ENCODE data around the gene FRS3.

FRS3 gene

DNA sequence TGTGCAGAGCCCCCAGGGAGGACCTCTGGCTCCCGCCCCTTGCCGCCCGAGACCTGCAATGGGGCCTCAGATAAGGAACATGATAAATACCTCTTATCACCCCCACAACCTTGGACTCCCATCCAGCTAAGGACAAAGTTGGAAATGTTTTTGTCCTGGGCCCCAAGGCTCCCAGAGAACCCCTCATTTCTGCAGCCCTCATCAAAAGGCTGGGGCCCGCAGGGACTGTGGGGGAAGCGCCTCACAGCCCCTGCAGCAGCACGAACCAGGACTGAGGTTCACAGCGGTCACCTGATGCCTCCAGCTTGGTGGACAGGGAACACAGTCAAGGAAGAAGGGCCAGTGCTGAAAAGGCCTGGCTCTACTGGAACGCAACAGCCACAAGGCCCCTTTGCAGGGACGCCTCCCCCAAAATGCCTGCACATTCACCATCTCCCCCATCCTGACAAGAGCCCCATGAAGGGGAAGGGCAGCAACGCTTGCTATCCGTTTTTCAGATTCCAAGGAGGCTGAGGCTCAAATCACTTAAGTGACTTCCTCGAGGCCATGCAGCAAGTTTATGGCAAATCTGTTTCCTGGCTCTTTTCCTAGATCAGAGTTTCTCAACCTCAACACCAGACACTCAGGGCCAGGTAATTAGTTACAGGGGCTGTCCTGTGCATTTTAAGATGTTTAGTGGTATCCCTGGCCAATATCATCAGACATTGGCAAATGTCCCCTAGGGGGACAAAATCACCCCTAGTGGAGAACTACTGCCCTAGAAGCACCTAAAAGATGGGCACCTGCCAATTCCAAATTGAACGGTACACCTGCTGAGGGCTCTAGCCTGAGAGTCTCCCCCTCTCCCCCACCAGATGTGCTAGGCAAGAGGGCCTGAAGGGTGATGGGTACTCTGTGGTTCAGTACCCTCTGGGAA lies 54.9 kb downstream of the FRS3 start:
- no peak for DNase-seq

DNA sequence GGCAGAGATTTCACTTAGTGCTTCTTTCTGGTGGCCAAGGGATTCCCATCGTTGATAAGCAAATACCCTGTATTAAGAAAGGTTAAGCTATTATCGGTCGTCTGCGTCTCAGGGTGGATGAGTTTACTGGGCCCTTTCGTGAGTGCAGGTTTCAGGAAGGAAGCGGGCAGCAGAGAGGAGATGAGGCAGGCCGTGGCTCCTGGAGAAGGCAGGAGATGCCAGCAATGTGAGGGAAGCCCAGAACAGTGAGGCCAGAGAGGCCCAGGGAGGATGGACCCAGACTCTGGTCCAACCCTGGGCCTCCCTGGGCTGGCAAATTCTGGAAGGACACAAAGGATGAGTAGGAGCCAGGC lies 55.5 kb downstream of the FRS3 start:
- DNase-seq: no peak

DNA sequence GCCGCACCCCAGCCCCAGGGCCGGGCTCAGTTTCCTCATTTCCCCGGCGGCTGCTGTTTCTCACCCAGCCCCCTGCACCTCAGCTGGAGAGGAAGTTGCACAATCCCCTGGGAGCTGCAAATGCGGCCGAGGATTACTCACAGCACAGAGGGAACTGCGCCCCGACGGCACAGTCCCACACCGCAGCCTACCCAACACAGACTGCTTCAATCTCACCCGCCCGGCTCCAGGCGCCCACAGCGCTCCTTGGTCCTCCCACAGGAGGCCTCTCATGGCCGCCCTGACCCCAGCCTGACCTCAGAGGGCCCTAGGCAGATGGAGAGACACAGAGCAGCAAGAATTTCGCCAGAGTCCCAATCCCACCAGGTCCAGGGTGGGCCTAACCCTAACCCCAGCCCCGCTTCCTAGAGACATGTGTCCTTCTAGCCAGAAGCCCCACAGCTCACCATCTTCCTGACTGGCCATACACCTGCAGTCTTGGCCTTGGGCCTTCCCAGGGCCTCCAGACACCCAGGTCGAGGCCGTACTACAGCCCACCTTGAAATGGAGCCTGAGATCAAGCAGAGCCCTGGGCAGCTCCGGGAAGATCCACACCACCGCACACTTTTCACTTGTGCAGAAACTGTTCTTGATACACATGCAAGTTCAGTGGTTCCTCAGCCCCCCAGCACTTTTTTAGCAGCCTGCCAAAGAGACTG lies 56.0 kb downstream of the FRS3 start:
- no peak for DNase-seq

DNA sequence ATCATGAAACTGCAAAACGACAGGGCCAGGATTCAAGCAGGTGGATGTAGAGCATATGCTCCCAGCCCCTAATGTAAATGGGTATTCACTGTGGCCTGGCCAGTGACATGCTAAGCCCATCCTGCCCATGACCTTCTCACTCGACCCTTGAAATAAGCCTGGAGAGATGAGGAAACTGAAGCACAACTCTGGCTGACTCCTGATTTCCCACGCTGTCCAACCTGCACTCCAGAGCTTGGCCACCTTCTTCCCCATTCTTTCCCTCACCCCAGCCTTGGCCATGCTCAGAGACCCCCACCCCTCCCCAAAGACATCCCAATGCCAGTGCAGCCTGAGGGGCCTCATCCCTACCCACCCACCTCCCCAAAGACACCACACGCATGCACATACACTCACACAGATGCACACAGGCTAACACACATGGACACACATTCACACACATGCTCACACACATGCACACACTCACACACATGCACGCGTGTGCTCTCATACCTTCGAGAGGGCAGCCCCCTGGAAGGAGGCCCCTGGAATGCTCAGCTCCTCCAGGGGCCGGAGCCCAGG lies 56.7 kb downstream of the FRS3 start:
- DNase-seq: no peak

DNA sequence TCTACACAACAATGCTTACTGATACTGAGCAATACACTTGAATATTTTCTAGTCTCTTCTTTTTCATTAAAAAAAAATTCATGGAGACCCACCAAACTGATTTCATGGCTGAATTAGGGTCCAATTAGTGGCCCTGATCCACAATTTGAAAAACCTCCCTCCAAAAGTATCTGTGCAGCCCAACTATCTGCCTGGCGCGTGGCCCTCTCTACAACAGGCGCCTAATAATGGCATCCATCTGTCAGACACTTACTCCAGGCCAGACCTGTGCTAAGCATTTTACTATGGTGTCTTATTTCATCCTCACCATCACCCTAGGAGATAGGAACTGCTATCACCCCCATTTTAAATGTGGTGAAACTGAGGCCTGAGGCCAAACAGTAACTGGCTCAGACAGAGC lies 58.3 kb downstream of the FRS3 start:
- no peak for DNase-seq

DNA sequence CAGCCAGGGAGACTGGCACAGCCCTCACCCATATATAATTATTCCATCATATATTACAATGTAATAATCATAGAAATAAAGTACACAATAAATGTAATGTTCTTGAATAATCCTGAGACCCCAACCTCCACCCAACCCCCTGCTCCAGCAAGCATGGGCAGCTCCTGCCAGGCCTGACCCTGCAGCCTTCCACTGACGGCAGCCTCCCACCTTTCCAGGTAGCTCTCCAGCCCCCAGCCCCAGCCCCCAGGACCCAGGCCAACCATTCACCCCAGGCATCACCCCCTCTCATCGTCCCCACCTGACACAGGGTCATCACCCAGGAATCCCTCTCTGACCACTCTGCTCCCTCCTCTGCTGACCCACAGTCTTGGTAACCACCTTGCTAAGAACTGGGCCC lies 58.9 kb downstream of the FRS3 start:
- no peak for DNase-seq

DNA sequence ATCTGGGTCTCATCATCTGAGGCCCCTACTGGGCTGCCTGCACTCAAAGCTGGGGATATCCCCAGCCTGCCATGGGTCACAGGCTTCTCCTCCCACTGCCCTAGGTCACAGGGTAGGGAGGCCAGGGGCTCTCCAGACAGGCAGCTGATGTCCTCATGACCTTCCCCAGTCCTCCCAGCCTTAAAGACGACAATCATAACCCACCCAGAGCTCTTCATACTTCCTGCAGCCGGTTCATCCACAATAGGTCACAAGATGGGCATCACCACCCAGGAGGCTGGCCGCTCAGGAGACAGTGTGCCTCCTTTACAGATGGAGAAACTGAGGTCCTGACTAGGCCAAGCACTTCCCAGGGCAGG lies 59.5 kb downstream of the FRS3 start:
- DNase-seq: no peak
